B cell (primary cell): Measurements from ENCODE around the gene GNB5. TPM values are rescaled to one million over a fixed set of nuclear protein-coding genes. Genes with fewer than 3 reads are reported as not detected.
"Not testable (repeated sequence)": the region's sequence is repeated elsewhere in the genome, so short reads cannot be mapped to it uniquely, and the experiment has no call there.

Experiments
- ATAC-seq: fragments of 200-7000 bp; cut with Tn5 transposase; one replicate; pipeline ENCODE4 v1.10.0; 2021; ENCODE audit warnings: low read depth, mild to moderate bottlenecking, moderate number of reproducible peaks, moderate library complexity
- CTCF ChIA-PET: fragments of 350-600 bp; sonication (Branson Sonifier 250); formaldehyde crosslinking; loops from one replicate; lab custom pipeline; 2021; ENCODE audit warnings: antibody characterized with exemption, inconsistent platforms; lab: Charles Lee
- POLR2A ChIA-PET: fragments of 350-600 bp; sonication (Branson Sonifier 250); formaldehyde crosslinking; loops from one replicate; lab custom pipeline; 2021; ENCODE audit warnings: antibody characterized with exemption; lab: Charles Lee
- DNase-seq: peaks from one replicate; pipeline ENCODE4 v3.0.0; 2013
- H2AFZ ChIP-seq: 2 replicates; pipeline ENCODE4 v1.6.1; 2012; ENCODE audit warnings: mild to moderate bottlenecking, low read depth, low read length; ENCODE audit not compliant: insufficient read depth, poor library complexity, severe bottlenecking
- H3K27ac ChIP-seq, 2 donors: 1 replicate in 1 of 2; 2 replicates in 1 of 2; pipeline ENCODE4 v1.5.1; 2012 to 2013; ENCODE audit warnings: low read length in 2 of 2, mild to moderate bottlenecking in 2 of 2, moderate library complexity in 1 of 2
- H3K27me3 ChIP-seq, 4 experiments: fragments of 200-600 bp in 1 of 4; sonication (generic) in 1 of 4; replicated peaks in 1 of 4; 1 replicate in 2 of 4; 2 replicates in 2 of 4; pipeline versions ENCODE4 v1.6.1 to v1.7.0; 2013 to 2016; ENCODE audit warnings: low read length in 3 of 4, mild to moderate bottlenecking in 2 of 4, mixed read lengths in 1 of 4, moderate library complexity in 1 of 4; ENCODE audit not compliant: insufficient read depth in 4 of 4, control insufficient read depth in 3 of 4; ENCODE audit errors: control extremely low read depth in 1 of 4
- H3K36me3 ChIP-seq, 2 experiments: replicated peaks in 1 of 2; 1 replicate in 1 of 2; 2 replicates in 1 of 2; pipeline versions ENCODE4 v1.6.1 to v1.7.1; 2013; ENCODE audit warnings: low read length in 1 of 2; ENCODE audit not compliant: insufficient read depth in 2 of 2, control insufficient read depth in 1 of 2; ENCODE audit errors: control extremely low read depth in 1 of 2, extremely low read depth in 1 of 2
- H3K4me1 ChIP-seq, 2 donors: fragments of 200-600 bp in 1 of 2; sonication (generic) in 1 of 2; 1 replicate in 1 of 2; 2 replicates in 1 of 2; pipeline versions ENCODE4 v1.5.1 to v1.6.1; 2013 to 2017; ENCODE audit warnings: low read length in 2 of 2; ENCODE audit not compliant: control insufficient read depth in 2 of 2, insufficient read depth in 2 of 2
- H3K4me2 ChIP-seq: replicated peaks from 2 replicates; pipeline ENCODE3; 2012; ENCODE audit warnings: mild to moderate bottlenecking, low read depth, low read length; ENCODE audit not compliant: poor library complexity, severe bottlenecking
- H3K4me3 ChIP-seq, 5 experiments: fragments of 200-600 bp in 1 of 5; sonication (generic) in 1 of 5; 1 replicate in 3 of 5; 2 replicates in 2 of 5; pipeline versions ENCODE4 v1.5.1 to v1.7.0; 2011 to 2016; ENCODE audit warnings: low read length in 4 of 5, mild to moderate bottlenecking in 4 of 5, low read depth in 2 of 5, control low read depth in 1 of 5, moderate library complexity in 1 of 5; ENCODE audit not compliant: insufficient read depth in 1 of 5; ENCODE audit errors: control extremely low read depth in 1 of 5, extremely low read depth in 1 of 5
- H3K79me2 ChIP-seq: fragments of 200-600 bp; sonication (generic); one replicate; pipeline ENCODE4 v1.6.0; 2016; ENCODE audit warnings: low read length; ENCODE audit not compliant: control insufficient read depth, insufficient read depth
- H3K9ac ChIP-seq: fragments of 200-600 bp; sonication (generic); 2 replicates; pipeline ENCODE4 v1.6.1; 2017; ENCODE audit warnings: mild to moderate bottlenecking, low read length, moderate library complexity
- H3K9me3 ChIP-seq, 3 donors: one replicate each; pipeline versions ENCODE4 v1.6.1 to v1.7.1; 2013; ENCODE audit warnings: low read length in 2 of 3; ENCODE audit not compliant: control insufficient read depth in 2 of 3, insufficient read depth in 1 of 3; ENCODE audit errors: control extremely low read depth in 1 of 3
- H4K20me1 ChIP-seq: 2 replicates; pipeline ENCODE4 v1.6.0; 2012; ENCODE audit warnings: mild to moderate bottlenecking, low read length; ENCODE audit not compliant: insufficient read depth, control insufficient read depth, poor library complexity, severe bottlenecking
- H3K27ac Mint-ChIP-seq: one replicate; pipeline ENCODE4 v1.8.0; 2021; ENCODE audit warnings: mixed read lengths
- H3K27me3 Mint-ChIP-seq: one replicate; pipeline ENCODE4 v1.8.0; 2021; ENCODE audit warnings: mixed read lengths
- H3K4me1 Mint-ChIP-seq: one replicate; pipeline ENCODE4 v1.8.0; 2021; ENCODE audit warnings: mixed read lengths
- H3K4me3 Mint-ChIP-seq: one replicate; pipeline ENCODE4 v1.8.0; 2021; ENCODE audit warnings: mixed read lengths
- H3K9me3 Mint-ChIP-seq: one replicate; pipeline ENCODE4 v1.8.0; 2022; ENCODE audit warnings: mixed read lengths; ENCODE audit not compliant: insufficient read depth
- EZH2 ChIP-seq: IDR thresholded peaks from 2 replicates; pipeline ENCODE4 v1.6.1; 2012; ENCODE audit warnings: borderline replicate concordance, low read depth, mild to moderate bottlenecking, moderate library complexity, low read length; ENCODE audit not compliant: insufficient read depth, poor library complexity, severe bottlenecking
- WGBS: methylation state at CpG from one replicate; pipeline ENCODE4 v1.1.5; 2013; ENCODE audit warnings: missing lambda C conversion rate; ENCODE audit not compliant: insufficient coverage; 5-methylcytosine and 5-hydroxymethylcytosine counted together
- intact Hi-C: fragments of 100-400 bp; cut with micrococcal nuclease; formaldehyde crosslinking; loops from one replicate; pipeline ENCODE4 v1.10.0; 2022
- polyA plus RNA-seq: library from polyadenylated mRNA; depleted of rRNA; stranded (reverse); fragments of >200 nt; gene quantifications from 2 replicates; pipeline ENCODE4 v1.2.3, GENCODE V29; 2012
- total RNA-seq, 2 donors: library from RNA; stranded (reverse); fragments of 120-200 nt in 1 of 2; gene quantifications; 1 replicate in 1 of 2; 2 replicates in 1 of 2; pipeline versions ENCODE4 v1.2.3 to v1.2.4, GENCODE V29; 2013 to 2022
- TF ChIP-seq, protein P1 (sequence below): fragments of 200-600 bp; IDR thresholded peaks from one replicate; pipeline ENCODE4 v1.8.0; 2022; ENCODE audit warnings: antibody characterized with exemption, mild to moderate bottlenecking

GNB5 gene
- total and polyA plus RNA-seq, 2 donors (not counting 1 experiment from before 2014, with no cell fraction given), result 58.5 to 142 TPM

DNA sequence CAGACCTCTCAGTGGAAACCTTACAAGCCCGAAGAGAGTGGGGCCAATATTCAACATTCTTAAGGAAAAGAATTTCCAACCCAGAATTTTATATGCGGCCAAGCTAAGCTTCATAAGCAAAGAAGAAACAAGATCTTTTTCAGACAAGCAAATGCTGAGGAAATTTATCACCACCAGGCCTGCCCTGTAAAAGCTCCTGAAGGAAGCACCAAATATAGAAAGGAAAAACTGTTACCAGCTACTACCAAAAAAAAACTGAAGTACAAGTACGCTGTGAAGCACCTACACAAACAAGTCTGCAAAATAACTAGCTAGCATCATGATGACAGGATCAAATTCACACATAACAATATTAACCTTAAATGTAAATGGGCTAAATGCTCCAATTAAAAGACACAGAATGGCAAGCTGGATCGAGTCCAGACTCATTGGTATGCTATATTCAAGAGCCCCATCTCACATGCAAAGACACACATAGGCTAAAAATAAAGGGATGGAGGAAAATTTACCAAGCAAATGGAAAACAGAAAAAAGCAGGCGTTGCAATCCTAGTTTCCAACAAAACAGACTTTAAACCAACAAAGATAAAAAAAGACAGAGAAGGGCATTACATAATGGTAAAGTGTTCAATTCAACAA is 25.6 kb downstream of the GNB5 start:
- not testable (repeated sequence) for H3K4me2 ChIP-seq, H3K27me3 Mint-ChIP-seq, DNase-seq, H2AFZ ChIP-seq, H3K4me3 Mint-ChIP-seq, ATAC-seq, H3K9ac ChIP-seq, H3K9me3 ChIP-seq, H3K9me3 Mint-ChIP-seq, H3K4me3 ChIP-seq, H3K27me3 ChIP-seq
- intact Hi-C loops, result loop anchor here (2.0 kb wide), 1 partner anchor 13 kb away; no protein-coding TSS in a partner anchor
- Histone ChIP-seq H3K4me1 (peaks cover 11% of the 10 kb centered on the region in 2 donors), H4K20me1 (peaks cover 60% of the 10 kb centered on the region), H3K79me2 (peaks cover 94% of the 10 kb centered on the region), H3K27ac (peak overlapping the region in 1 of 2 donors; percentile 39), H3K36me3 (peaks cover 0 to 34% of the 10 kb centered on the region in 2 experiments)
- ChIA-PET CTCF (interaction anchor here (0.6 to 3.3 kb wide), 6 partner anchors 9 to 281 kb away, joined by 4 to 21 read pairs (median 6); no protein-coding TSS in a partner anchor), POLR2A (interaction anchor here (0.6 kb wide), 1 partner anchor 13 kb away, joined by 5 read pairs; no protein-coding TSS in a partner anchor)
- Mint-ChIP-seq H3K4me1 (peaks cover 51% of the 10 kb centered on the region), H3K27ac (peak overlapping the region; percentile 48)
- WGBS, result 94% methylated on average over 2 of the region's 5 CpGs

DNA sequence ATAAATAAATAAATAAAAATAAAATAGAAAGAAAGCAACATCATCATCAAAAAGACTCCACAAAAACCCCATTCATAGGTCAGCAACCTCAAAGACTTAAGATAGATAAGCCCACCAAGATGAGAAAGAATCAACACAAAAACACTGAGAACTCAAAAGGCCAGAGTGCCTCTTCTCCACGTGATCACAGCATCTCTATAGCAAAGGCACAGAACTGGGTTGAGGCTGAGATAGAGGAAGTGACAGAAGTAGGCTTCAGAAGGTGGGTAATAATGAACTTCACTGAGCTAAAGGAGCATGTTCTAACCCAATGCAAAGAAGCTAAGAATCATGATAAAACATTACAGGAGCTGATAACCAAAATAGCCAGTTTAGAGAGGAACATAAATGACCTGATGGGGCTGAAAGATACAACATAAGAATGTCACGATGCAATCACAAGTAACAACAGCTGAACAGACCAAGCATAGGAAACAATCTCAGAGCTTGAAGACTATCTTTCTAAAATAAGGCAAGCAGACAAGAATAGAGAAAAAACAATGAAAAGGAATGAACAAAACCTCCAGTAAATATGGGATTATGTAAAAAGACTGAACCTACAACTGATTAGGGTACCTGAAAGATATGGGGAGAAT is 26.4 kb downstream of the GNB5 start:
- intact Hi-C loops, result loop anchor here (2.0 kb wide), 1 partner anchor 14 kb away; no protein-coding TSS in a partner anchor
- H3K27me3 Mint-ChIP-seq, result no peaks in the 10 kb centered on the region
- WGBS, result no CpG with 5 or more reads among the region's 2 CpGs
- ATAC-seq, result peak; percentile 73
- peak overlapping the region; percentile 39 to 41 for H3K27ac ChIP-seq
- H3K9ac ChIP-seq, result no peak overlapping the region
- H3K9me3 ChIP-seq, result no peaks in the 10 kb centered on the region
- no peak overlapping the region for H3K4me3 Mint-ChIP-seq
- peaks cover 0 to 43% of the 10 kb centered on the region in 2 experiments for H3K36me3 ChIP-seq
- no peaks in the 10 kb centered on the region for H3K27me3 ChIP-seq
- H2AFZ ChIP-seq, result no peak overlapping the region
- DNase-seq, result peak; percentile 55
- H3K4me2 ChIP-seq, result no peak overlapping the region
- H3K4me1 ChIP-seq, result peaks cover 11% of the 10 kb centered on the region in 2 donors
- H4K20me1 ChIP-seq, result peaks cover 60% of the 10 kb centered on the region
- peaks cover 90% of the 10 kb centered on the region for H3K79me2 ChIP-seq
- ChIA-PET POLR2A (interaction anchor here (0.6 to 1.2 kb wide), 2 partner anchors 12 to 14 kb away, joined by 3 to 5 read pairs; no protein-coding TSS in a partner anchor), CTCF (interaction anchor here (0.7 to 3.3 kb wide), 8 partner anchors 9 to 62 kb away, joined by 3 to 21 read pairs (median 4); no protein-coding TSS in a partner anchor)
- peaks cover 44% of the 10 kb centered on the region for H3K4me1 Mint-ChIP-seq
- peak overlapping the region; percentile 44 for H3K27ac Mint-ChIP-seq
- TF ChIP-seq, protein P1, sequence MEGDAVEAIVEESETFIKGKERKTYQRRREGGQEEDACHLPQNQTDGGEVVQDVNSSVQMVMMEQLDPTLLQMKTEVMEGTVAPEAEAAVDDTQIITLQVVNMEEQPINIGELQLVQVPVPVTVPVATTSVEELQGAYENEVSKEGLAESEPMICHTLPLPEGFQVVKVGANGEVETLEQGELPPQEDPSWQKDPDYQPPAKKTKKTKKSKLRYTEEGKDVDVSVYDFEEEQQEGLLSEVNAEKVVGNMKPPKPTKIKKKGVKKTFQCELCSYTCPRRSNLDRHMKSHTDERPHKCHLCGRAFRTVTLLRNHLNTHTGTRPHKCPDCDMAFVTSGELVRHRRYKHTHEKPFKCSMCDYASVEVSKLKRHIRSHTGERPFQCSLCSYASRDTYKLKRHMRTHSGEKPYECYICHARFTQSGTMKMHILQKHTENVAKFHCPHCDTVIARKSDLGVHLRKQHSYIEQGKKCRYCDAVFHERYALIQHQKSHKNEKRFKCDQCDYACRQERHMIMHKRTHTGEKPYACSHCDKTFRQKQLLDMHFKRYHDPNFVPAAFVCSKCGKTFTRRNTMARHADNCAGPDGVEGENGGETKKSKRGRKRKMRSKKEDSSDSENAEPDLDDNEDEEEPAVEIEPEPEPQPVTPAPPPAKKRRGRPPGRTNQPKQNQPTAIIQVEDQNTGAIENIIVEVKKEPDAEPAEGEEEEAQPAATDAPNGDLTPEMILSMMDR, result no peak
- no peak for TF ChIP-seq EZH2
- no peak overlapping the region for H3K4me3 ChIP-seq
- H3K9me3 Mint-ChIP-seq, result no peaks in the 10 kb centered on the region
